GM10266 (cell line): ENCODE measurements around the gene STK4.
"Not testable (repeated sequence)": the region's sequence is repeated elsewhere in the genome, so short reads cannot be mapped to it uniquely, and the experiment has no call there.

Experiments
- DNase-seq: peaks from one replicate; pipeline ENCODE4 v3.0.0; 2012; ENCODE audit errors: extremely low spot score
- TF ChIP-seq, protein P1 (sequence below): IDR thresholded peaks from 2 replicates; pipeline ENCODE4 v1.5.1; 2012; ENCODE audit warnings: mild to moderate bottlenecking, low read depth; ENCODE audit not compliant: control insufficient read depth, insufficient read depth; ENCODE audit errors: missing control alignments

Gene STK4

DNA sequence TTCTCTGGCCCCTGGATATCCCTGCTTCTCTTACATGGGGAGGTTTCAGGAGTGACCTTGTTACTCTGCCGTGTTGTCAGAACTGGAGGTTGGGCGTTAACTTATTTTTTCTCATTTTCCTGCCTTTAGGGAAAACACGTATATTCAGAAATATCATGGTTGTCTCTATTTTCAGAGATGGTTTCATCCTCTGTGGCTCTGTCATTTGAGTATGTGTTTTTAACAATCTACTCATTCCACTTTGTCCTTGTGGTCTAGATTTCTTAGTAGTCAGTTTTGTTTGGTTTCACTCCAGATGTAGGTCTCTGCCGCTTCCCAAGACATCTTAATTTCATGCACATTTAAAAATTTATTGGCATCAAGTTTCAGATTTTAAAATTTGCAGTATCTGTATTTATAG lies 88.7 kb downstream of the STK4 start:
- TF ChIP-seq, protein P1, sequence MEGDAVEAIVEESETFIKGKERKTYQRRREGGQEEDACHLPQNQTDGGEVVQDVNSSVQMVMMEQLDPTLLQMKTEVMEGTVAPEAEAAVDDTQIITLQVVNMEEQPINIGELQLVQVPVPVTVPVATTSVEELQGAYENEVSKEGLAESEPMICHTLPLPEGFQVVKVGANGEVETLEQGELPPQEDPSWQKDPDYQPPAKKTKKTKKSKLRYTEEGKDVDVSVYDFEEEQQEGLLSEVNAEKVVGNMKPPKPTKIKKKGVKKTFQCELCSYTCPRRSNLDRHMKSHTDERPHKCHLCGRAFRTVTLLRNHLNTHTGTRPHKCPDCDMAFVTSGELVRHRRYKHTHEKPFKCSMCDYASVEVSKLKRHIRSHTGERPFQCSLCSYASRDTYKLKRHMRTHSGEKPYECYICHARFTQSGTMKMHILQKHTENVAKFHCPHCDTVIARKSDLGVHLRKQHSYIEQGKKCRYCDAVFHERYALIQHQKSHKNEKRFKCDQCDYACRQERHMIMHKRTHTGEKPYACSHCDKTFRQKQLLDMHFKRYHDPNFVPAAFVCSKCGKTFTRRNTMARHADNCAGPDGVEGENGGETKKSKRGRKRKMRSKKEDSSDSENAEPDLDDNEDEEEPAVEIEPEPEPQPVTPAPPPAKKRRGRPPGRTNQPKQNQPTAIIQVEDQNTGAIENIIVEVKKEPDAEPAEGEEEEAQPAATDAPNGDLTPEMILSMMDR: no peak
- DNase-seq: no peak

DNA sequence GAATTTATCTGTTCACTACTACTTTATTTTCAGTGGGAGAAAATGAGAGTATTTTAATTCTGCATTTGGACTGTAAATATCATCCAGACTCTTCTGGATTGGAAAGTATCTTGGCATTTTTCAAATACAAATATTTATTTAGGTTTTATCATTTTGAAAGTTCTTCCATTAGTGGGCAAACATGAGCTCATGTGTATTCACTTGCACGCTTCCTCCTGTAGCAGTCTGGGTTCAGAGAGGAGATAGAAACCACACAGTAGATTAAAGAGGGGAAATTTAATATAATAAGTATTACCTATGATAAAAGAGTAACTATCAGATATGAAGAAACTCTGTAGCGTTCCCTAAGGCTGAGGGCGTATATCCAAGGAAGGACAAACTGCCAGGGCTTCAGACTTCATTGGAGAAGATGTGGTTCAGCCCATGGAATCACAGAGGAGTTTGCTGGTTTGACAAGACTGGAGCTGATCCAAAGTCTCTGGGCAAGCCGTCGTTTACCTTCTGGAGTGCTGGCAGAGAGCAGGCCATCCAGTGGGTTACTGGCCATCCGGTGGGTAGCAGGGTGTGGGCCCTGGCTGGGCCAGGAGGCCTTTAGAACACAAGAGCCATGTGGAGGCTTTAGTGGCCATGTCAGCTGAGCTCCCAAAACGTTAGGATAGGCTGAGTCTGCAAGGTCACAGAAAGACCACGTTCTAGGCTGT lies 90.3 kb downstream of the STK4 start:
- TF ChIP-seq, protein P1: no peak
- no peak for DNase-seq

GRCh38 chr20:45058168-45058850 lies 92.0 kb downstream of the STK4 start:
- TF ChIP-seq, protein P1: no peak
- DNase-seq: no peak

DNA sequence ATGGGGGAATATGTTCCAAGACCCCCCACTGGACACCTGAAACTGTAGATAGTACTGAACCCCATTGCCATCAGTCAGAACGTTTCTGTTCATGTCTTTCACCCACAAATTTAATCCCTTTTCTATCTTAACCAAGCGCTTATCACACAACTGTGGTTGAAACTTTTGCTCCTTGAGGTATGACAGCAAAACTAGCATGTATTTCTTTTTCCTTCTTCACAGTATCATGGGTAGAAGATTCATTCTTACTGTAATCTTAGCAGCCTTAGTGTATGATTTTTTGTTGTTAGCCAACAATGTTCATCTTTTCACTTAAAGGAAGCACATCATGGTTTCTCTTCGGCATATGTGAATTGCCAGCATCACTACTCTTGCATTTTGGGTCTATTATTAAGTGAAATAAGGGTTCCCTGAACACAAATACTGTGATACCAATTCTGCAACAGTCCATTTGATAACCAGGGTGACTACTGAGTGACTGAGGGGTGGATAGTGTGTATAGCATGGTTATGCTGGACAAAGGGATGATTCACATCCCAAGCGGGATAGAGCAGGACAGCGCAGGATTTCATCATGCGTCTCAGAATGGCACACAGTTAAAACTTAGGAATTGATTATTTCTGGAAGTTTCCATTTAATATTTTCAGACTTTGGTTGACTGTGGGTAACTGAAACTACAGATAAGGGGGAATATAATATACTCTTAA lies 92.9 kb downstream of the STK4 start:
- TF ChIP-seq, protein P1: no peak
- DNase-seq: no peak

GRCh38 chr20:45060294-45060693 lies 94.0 kb downstream of the STK4 start:
- no peak for DNase-seq
- TF ChIP-seq, protein P1: no peak

- TF ChIP-seq, protein P1: no peak
- DNase-seq: no peak
These were observed 94.9 kb downstream of the STK4 start for GRCh38 chr20:45061244-45061643.

DNA sequence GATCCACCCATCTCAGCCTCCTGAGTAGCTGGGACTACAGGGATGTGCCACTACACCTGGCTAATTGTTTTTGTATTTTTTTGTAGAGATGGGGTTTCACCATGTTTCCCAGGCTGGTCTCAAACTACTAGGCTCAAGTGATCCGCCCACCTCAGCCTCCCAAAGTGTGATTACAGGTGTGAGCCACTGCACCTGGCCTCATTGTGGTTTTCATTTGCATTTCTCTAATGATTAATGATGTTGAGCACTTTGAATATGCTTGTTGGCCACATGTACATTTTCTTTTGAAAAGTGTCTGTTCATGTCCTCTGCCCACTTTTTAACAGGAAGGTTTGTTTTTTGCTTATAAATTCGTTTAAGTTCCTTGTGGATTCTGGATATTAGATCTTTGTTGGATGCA lies 96.8 kb downstream of the STK4 start:
- not testable (repeated sequence) for DNase-seq
